Amniotic epithelial cell (primary cell): ENCODE data around the gene LOXL4.
"Not testable (repeated sequence)": the region's sequence is repeated elsewhere in the genome, so short reads cannot be mapped to it uniquely, and the experiment has no call there.

Source experiments
- DNase-seq: peaks from one replicate; pipeline ENCODE4 v3.0.0-alpha.2; 2010; ENCODE audit warnings: low read depth

Gene LOXL4

DNA sequence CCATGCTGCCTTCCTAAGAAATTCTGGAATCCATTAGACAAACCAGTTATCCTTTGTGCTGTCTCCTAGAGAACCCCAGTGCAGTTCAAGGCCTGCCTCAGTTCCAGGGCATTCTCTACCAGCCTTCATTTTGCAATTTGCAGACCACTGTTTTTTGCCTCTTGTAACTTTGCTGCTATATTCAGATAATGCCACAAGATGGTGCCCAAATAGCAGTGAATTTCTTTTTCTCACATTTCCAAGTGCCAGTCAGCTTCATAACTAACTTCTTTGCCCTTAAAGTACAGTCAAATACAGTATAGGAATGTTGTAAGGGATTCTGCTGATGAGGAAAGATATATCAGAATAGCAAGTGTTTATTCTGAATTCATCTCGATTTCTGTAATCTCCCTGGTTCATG lies 25.2 kb downstream of the LOXL4 start:
- peak; percentile 49 for DNase-seq

- no peak for DNase-seq
These were observed 27.5 kb downstream of the LOXL4 start for GRCh38 chr10:98240524-98240923.

GRCh38 chr10:98238391-98238790 lies 29.6 kb downstream of the LOXL4 start:
- DNase-seq, result no peak

DNA sequence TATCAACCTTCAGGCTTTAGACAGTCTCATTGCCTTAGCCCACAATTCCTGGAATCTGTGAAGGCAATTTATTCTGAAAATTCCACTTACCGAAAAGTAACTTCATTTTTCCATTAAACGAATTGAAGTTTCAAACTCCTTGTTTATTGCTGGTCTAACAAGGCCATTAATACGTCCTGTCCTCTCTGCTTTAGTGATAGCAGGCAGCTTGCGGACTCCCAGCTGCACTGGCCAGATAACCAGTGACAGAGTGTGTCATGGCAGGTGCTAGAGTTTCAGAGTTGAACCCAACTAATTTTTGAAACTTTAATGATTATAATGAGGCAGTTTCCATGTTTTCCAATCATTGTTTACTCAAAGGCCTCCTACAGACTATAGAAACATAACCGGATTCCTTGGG lies 31.1 kb downstream of the LOXL4 start:
- DNase-seq, result no peak

DNA sequence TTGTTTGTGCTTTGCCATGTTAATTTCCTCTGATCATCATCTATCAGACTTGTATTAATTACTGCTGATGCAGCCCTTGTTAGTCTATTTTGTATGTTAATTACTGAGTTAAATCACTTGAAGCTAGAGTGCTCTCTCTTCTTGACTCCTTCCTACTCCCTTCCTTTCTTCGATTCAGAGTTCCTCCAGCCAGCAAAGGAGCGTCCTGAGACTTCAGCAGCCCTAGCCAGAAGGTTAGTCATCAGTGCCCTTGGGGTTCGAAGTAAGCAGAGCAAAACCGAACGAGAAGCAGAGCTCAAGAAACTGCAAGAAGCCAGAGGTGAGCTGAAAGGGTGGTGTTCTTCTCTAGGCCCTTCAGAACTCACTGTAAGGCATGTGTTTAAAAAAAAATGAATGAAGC lies 32.1 kb downstream of the LOXL4 start:
- DNase-seq, result no peak

- DNase-seq, result no peak
These were observed 36.6 kb downstream of the LOXL4 start for GRCh38 chr10:98231417-98231816.

GRCh38 chr10:98228266-98228665 lies 39.7 kb downstream of the LOXL4 start:
- not testable (repeated sequence) for DNase-seq

- not testable (repeated sequence) for DNase-seq
These were observed 40.3 kb downstream of the LOXL4 start for GRCh38 chr10:98227713-98228112.

- no peak for DNase-seq
These were observed 41.4 kb downstream of the LOXL4 start for GRCh38 chr10:98226508-98227144.

DNA sequence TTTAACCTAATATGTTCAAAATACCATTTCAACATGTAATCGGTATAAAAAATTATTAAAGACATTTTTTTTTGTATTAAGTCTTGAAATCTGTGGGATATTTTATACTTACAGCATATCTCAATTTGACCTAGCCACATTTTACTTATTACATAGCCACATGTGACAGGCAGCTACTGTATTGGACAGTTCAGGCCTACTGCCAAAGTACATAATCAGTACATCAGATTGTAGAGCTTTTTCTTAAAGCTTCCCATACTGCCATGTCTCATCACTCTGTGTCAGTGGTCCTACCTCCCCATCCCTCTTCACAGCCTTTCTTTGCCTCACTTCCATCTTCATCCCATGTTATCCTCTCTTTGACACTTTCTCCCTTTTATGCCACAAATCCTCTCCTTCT lies 43.0 kb downstream of the LOXL4 start:
- no peak for DNase-seq

DNA sequence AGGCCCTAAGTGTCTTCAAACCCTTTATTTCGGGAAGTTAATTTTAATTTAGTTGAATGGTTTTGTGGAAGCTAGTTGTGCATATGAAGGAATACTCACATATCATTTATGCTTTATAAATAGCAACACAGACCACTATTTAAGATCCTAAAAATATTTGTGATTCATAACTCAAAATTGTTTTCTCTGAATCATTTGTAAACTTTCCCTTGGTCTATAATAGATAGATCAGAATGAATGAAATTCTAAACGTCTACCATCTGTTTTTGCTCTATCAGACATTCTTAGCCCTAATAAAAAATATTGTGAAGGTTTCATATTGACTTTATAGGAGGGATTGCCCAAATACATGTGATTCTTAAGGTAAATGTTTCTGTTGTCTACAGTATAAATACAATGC lies 43.5 kb downstream of the LOXL4 start:
- DNase-seq, result peak; percentile 4

DNA sequence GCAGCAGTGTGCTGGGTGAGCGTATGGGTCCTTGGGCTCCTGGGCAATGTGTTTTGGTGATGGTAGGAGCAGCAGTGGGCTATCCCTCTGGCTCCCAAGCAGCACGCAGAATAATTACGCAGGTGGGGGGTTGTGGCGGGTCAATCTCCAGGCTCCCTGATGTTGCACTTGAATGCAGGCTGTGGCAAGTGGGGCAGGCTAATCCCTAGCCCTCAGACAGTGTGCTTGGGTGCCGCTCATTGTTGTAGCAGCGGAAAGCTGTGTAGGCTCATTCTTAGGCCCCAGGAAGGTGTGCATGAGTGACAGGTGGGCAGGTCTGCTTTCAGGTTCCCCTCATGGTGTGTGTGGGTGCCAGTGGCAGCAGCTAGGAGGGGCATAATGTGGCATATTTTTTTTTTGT lies 44.1 kb downstream of the LOXL4 start:
- no peak for DNase-seq

- DNase-seq, result no peak
These were observed 50.2 kb downstream of the LOXL4 start for GRCh38 chr10:98217801-98218200.

DNA sequence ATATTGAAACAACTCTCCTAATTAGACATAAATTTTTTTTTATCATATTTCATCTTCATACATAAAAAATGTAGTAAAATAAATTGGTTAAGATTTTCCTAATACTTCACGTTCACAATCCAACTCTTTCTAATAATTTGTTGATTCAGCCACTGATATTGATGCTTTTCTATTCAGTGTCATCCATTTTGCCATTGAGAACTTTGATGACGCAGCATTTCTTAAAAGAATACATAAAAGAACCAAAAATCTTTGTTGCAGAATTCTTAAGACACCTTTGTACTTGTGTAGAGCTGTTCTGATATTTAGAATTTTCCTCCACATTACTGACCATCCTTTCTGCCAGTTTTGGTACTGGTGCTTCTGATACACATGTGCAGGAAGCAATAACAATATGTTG lies 52.6 kb downstream of the LOXL4 start:
- DNase-seq, result no peak

DNA sequence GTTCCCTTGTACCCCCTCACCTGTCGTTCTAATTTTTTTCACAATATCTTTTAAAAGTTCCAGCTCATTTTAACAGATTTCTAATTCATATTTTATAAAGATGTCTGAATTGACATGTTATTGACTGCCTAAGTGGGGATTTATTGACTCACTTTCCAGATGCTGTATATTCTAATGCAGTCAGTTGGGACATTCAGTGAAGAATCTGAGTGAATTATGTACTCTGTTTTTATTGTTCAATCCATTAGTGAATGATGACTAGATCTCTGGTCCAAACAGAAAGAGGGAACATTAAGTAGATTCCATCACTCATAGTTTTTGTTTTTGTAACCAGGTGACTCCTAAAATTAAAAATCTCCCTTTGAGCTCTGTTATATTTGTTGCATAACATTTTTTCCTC lies 54.3 kb downstream of the LOXL4 start:
- DNase-seq, result no peak

DNA sequence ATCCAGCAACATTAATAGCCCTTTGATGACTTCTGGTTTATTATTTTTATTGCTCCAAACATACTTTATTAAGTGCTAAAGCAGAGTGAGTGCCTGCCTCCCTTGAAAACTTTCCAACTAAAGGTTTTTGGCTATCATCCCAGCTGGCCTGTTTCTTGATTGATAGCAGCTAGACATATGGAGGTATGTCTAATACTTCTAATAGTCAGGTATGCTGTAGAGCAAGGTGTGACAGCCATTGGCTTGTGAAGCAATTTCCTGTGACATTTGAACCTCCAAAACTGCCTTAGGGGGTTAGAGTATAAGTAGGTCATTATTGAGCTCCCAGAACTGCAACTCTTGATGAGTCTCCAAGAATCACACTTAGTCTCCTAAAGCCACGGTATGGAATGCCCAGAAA lies 55.8 kb downstream of the LOXL4 start:
- DNase-seq, result no peak

- DNase-seq, result no peak
These were observed 58.6 kb downstream of the LOXL4 start for GRCh38 chr10:98209441-98209840.

DNA sequence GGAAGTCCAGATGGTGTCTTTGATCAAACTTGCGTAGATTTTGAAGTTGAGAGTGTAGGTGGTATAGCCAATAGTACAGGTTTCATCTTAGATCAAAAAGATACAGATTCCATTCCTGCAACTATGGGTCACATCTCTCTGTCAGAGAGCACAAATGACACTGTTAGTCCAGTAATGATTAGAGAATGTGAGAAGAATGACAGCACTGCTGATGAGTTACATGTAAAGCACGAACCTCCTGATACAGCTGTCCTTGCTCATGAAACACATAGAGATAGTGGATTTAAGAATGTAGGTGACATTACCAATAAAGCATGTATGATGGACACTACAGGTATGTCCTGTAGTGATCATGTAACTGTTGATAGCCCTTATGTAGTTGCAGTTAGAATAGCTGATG lies 59.1 kb downstream of the LOXL4 start:
- DNase-seq, result no peak

- DNase-seq, result no peak
These were observed 62.6 kb downstream of the LOXL4 start for GRCh38 chr10:98205351-98205750.

GRCh38 chr10:98202378-98202777 lies 65.6 kb downstream of the LOXL4 start:
- no peak for DNase-seq

GRCh38 chr10:98201760-98202159 lies 66.2 kb downstream of the LOXL4 start:
- no peak for DNase-seq
